Measurements from ENCODE around the gene DNLZ. TPM values are rescaled to one million over a fixed set of nuclear protein-coding genes. Genes with fewer than 3 reads are reported as not detected.

The DNLZ gene
- total and polyA plus RNA-seq, 2 donors (not counting 3 experiments of a cell fraction or from before 2014, with no cell fraction given) = 26.9 to 38.4 TPM

GRCh38 chr9:136405481-136405880, 41.9 kb upstream of the DNLZ start:
- H3K9me1 ChIP-seq (replicated peaks; ENCODE audit: control insufficient read depth, extremely low read depth, insufficient read depth, low read length) = no peaks in the 10 kb centered on the region
- dilution Hi-C loops (cut with MboI; ENCODE audit: extremely low pct_ligation_motif_present, low sequenced_read_pairs) = no loop called here
- ChIA-PET POLR2A (no interaction called here), CTCF (no interaction called here)
- peaks cover 10% of the 10 kb centered on the region for H3K4me1 ChIP-seq (ENCODE audit: control insufficient read depth, extremely low read depth, insufficient read depth, low read length)
- H3K9ac ChIP-seq (replicated peaks; ENCODE audit: extremely low read depth, insufficient read depth, low read length) = no peak overlapping the region
- intact Hi-C loops (cut with micrococcal nuclease) = no loop called here
- BruUV-seq (replicated peaks) = no TSS peak
- peaks cover 0 to 19% of the 10 kb centered on the region in 2 experiments for H3K36me3 ChIP-seq (ENCODE audit: control insufficient read depth in 2 of 2, extremely low read depth in 1 of 2, insufficient read depth in 2 of 2, low read length in 2 of 2)
- H3K9me3 ChIP-seq (replicated peaks; ENCODE audit: control insufficient read depth, insufficient read depth, low read length) = no peaks in the 10 kb centered on the region
- H3K27me3 ChIP-seq (ENCODE audit: control insufficient read depth in 2 of 2, insufficient read depth in 2 of 2, low read length in 2 of 2) = no peaks in the 10 kb centered on the region
- no peak overlapping the region for H3K4me3 ChIP-seq (replicated peaks in 1 of 3; ENCODE audit: insufficient read depth in 1 of 3, low read depth in 1 of 3, low read length in 3 of 3)
- no peaks in the 10 kb centered on the region for H4K20me1 ChIP-seq (replicated peaks; ENCODE audit: control insufficient read depth, extremely low read depth, insufficient read depth, low read length)
- H3K27ac ChIP-seq (ENCODE audit: insufficient read depth, low read depth, low read length) = no peak overlapping the region
- no peak overlapping the region for H3K4me2 ChIP-seq (ENCODE audit: insufficient read depth, low read length)
- no peak overlapping the region for H2AFZ ChIP-seq (ENCODE audit: low read depth, low read length)
- H3K79me2 ChIP-seq (ENCODE audit: control insufficient read depth, insufficient read depth, low read length) = peaks cover 16% of the 10 kb centered on the region
- TF ChIP-seq POLR2A (IDR thresholded peaks at IDR 0.05; ENCODE audit: low read depth, low read length) (no peak), EZH2 (IDR thresholded peaks at IDR 0.05; ENCODE audit: borderline replicate concordance, low read depth, low read length, severe bottlenecking) (no peak), MYC (IDR thresholded peaks at IDR 0.05; ENCODE audit: low read depth, low read length) (no peak), GATA2 (IDR thresholded peaks at IDR 0.05; ENCODE audit: insufficient read depth, insufficient read length, low read depth, low read length) (no peak), FOS (IDR thresholded peaks at IDR 0.05; ENCODE audit: borderline replicate concordance, insufficient read depth, low read length) (no peak), MAX (IDR thresholded peaks at IDR 0.05; ENCODE audit: insufficient read depth, insufficient read length) (no peak)
- no peak for FAIRE-seq
- no peak for DNase-seq (ENCODE audit: low read depth, low spot score)

- dilution Hi-C loops (cut with MboI; ENCODE audit: extremely low pct_ligation_motif_present, low sequenced_read_pairs) (no loop called here), intact Hi-C loops (cut with micrococcal nuclease) (no loop called here)
- BruUV-seq (replicated peaks) = no TSS peak
- no peaks in the 10 kb centered on the region for H4K20me1 ChIP-seq (replicated peaks; ENCODE audit: control insufficient read depth, extremely low read depth, insufficient read depth, low read length)
- H3K4me2 ChIP-seq (ENCODE audit: insufficient read depth, low read length) = no peak overlapping the region
- no peak overlapping the region for H3K9ac ChIP-seq (replicated peaks; ENCODE audit: extremely low read depth, insufficient read depth, low read length)
- no peaks in the 10 kb centered on the region for H3K9me1 ChIP-seq (replicated peaks; ENCODE audit: control insufficient read depth, extremely low read depth, insufficient read depth, low read length)
- ChIA-PET POLR2A (no interaction called here), CTCF (no interaction called here)
- no peak for FAIRE-seq
- no peak overlapping the region for H2AFZ ChIP-seq (ENCODE audit: low read depth, low read length)
- peaks cover 13% of the 10 kb centered on the region for H3K4me1 ChIP-seq (ENCODE audit: control insufficient read depth, extremely low read depth, insufficient read depth, low read length)
- peaks cover 0 to 19% of the 10 kb centered on the region in 2 experiments for H3K36me3 ChIP-seq (ENCODE audit: control insufficient read depth in 2 of 2, extremely low read depth in 1 of 2, insufficient read depth in 2 of 2, low read length in 2 of 2)
- peaks cover 14% of the 10 kb centered on the region for H3K79me2 ChIP-seq (ENCODE audit: control insufficient read depth, insufficient read depth, low read length)
- no peak overlapping the region for H3K4me3 ChIP-seq (replicated peaks in 1 of 3; ENCODE audit: insufficient read depth in 1 of 3, low read depth in 1 of 3, low read length in 3 of 3)
- H3K27me3 ChIP-seq (ENCODE audit: control insufficient read depth in 2 of 2, insufficient read depth in 2 of 2, low read length in 2 of 2) = no peaks in the 10 kb centered on the region
- TF ChIP-seq FOS (IDR thresholded peaks at IDR 0.05; ENCODE audit: borderline replicate concordance, insufficient read depth, low read length) (no peak), EZH2 (IDR thresholded peaks at IDR 0.05; ENCODE audit: borderline replicate concordance, low read depth, low read length, severe bottlenecking) (no peak), JUN (IDR thresholded peaks at IDR 0.05; ENCODE audit: borderline replicate concordance, insufficient read depth, insufficient read length, low read depth) (no peak), GATA2 (IDR thresholded peaks at IDR 0.05; ENCODE audit: insufficient read depth, insufficient read length, low read depth, low read length) (no peak), POLR2AphosphoS5 (IDR thresholded peaks at IDR 0.05; ENCODE audit: insufficient read depth, low read depth, low read length) (no peak), MYC (IDR thresholded peaks at IDR 0.05; ENCODE audit: low read depth, low read length) (no peak), POLR2A (IDR thresholded peaks at IDR 0.05; ENCODE audit: low read depth, low read length) (no peak), MAX (IDR thresholded peaks at IDR 0.05; ENCODE audit: insufficient read depth, insufficient read length) (no peak), CTCF (IDR thresholded peaks at IDR 0.05; ENCODE audit: extremely low read depth in 1 of 2, insufficient read depth in 1 of 2, low read depth in 1 of 2, low read length in 2 of 2) (no peak)
- DNase-seq (ENCODE audit: low read depth, low spot score) = no peak
- no peak overlapping the region for H3K27ac ChIP-seq (ENCODE audit: insufficient read depth, low read depth, low read length)
- no peaks in the 10 kb centered on the region for H3K9me3 ChIP-seq (replicated peaks; ENCODE audit: control insufficient read depth, insufficient read depth, low read length)
Measured at GRCh38 chr9:136404801-136405136, 41.2 kb upstream of the DNLZ start.

Data from endothelial cell of umbilical vein (primary cell).